ENCODE data around the gene CMC4. TPM values are rescaled to one million over a fixed set of nuclear protein-coding genes. Genes with fewer than 3 reads are reported as not detected.

CMC4 gene
- total and polyA plus RNA-seq, 9 of the 15 experiments (the other 6 are each of a cell fraction or from before 2014, with no cell fraction given), result 3.5 to 16.9 (median 8.2) TPM

GRCh38 chrX:155070663-155070974, 317 bp downstream of the CMC4 start (continued):
- no peak for TF ChIP-seq THAP12 (CRISPR knock-in tag; IDR thresholded peaks at IDR 0.05)
- TF ChIP-seq U2AF1 (optimal IDR thresholded peaks at IDR 0.05; ENCODE audit: low read depth, low read length), result no peak

- peaks cover 4 to 11% of the 10 kb centered on the region in 2 experiments; a peak in 4 of 5 replicates for H3K4me1 ChIP-seq (replicated peaks in 1 of 2; ENCODE audit: control insufficient read depth in 2 of 2, insufficient read depth in 2 of 2, low read length in 2 of 2)
Observed at GRCh38 chrX:155070038-155070437, 898 bp downstream of the CMC4 start.

More at GRCh38 chrX:155070038-155070437, 898 bp downstream of the CMC4 start:
- peak overlapping the region; percentile 80 for H3K27ac ChIP-seq (ENCODE audit: extremely low read depth, low read depth, low read length)
- POLR2A ChIA-PET, result interaction anchor here (0.9 kb wide), 1 partner anchor 35 kb away, joined by 3 read pairs; no protein-coding TSS in a partner anchor
- H3K27me3 ChIP-seq (ENCODE audit: control insufficient read depth in 2 of 2, insufficient read depth in 2 of 2, low read length in 2 of 2), result no peaks in the 10 kb centered on the region
- peak overlapping the region; percentile 71 for H3K4me3 ChIP-seq
- peak in 1 of 4 experiments; percentile 16 for DNase-seq (ENCODE audit: extremely low read depth in 1 of 4, low spot score in 3 of 4)
- H3K9me1 ChIP-seq (ENCODE audit: control insufficient read depth, insufficient read depth, low read length), result no peaks in the 10 kb centered on the region
- peak overlapping the region; percentile 79 for H3K4me2 ChIP-seq (ENCODE audit: insufficient read depth, low read length)
- H2AFZ ChIP-seq (ENCODE audit: low read depth, low read length), result peak overlapping the region; percentile 92
- FAIRE-seq, result peak; percentile 19
- no peaks in the 10 kb centered on the region for H3K9me3 ChIP-seq (replicated peaks; ENCODE audit: control insufficient read depth, insufficient read depth, low read depth, low read length)
- CTCF ChIA-PET (ENCODE audit: low intra/inter-chr PET ratio), result interaction anchor here (0.7 kb wide), 1 partner anchor 43 kb away, joined by 3 read pairs; no protein-coding TSS in a partner anchor
- intact Hi-C loops (cut with micrococcal nuclease), result loop anchor here (2.0 to 5.0 kb wide), 2 partner anchors 147 to 308 kb away; partner anchors contain the start of genes DKC1 and VBP1
- peak overlapping the region; percentile 75 to 82; a peak in 3 of 4 replicates for H3K9ac ChIP-seq (ENCODE audit: insufficient read depth in 1 of 2, low read depth in 2 of 2, low read length in 2 of 2)
- in situ Hi-C loops (cut with MboI), result no loop called here
- TSS peak; percentile 50 for BruUV-seq (replicated peaks)
- no peak for TF ChIP-seq CHD2 (IDR thresholded peaks at IDR 0.05; ENCODE audit: low read depth, low read length)
- no peak for TF ChIP-seq ZBTB11 (CRISPR knock-in tag; IDR thresholded peaks at IDR 0.05)
- TF ChIP-seq ARID2 (IDR thresholded peaks at IDR 0.05), result no peak
- TF ChIP-seq TSHZ1 (CRISPR knock-in tag; IDR thresholded peaks at IDR 0.05), result no peak
- no peak for TF ChIP-seq SRF (CRISPR knock-in tag; IDR thresholded peaks at IDR 0.05)
- no peak for TF ChIP-seq HEY1 (CRISPR knock-in tag; IDR thresholded peaks at IDR 0.05; ENCODE audit: borderline replicate concordance)
- no peaks in the 10 kb centered on the region for H4K20me1 ChIP-seq (replicated peaks; ENCODE audit: control insufficient read depth, insufficient read depth, low read length)
- peaks cover 24% of the 10 kb centered on the region for H3K36me3 ChIP-seq (ENCODE audit: control insufficient read depth, insufficient read depth, low read length)
- H3K79me2 ChIP-seq (ENCODE audit: control insufficient read depth, insufficient read depth, low read length), result peaks cover 65% of the 10 kb centered on the region
- ATAC-seq, result no peak
- 0% methylated on average over 12 of the region's 12 CpGs for WGBS (ENCODE audit: insufficient coverage, low coverage, missing lambda C conversion rate)
